Fibroblast of lung (primary cell): ENCODE results near the gene LDLRAD4. TPM values are rescaled to one million over a fixed set of nuclear protein-coding genes. Genes with fewer than 3 reads are reported as not detected.

ENCODE experiments used
- DNase-seq, 2 donors: peaks; one replicate each; pipeline versions ENCODE4 v3.0.0 to v3.0.0-alpha.2; 2010; ENCODE audit warnings: low read depth in 2 of 2
- H2AFZ ChIP-seq: 2 replicates; pipeline ENCODE4 v1.5.1; 2012; ENCODE audit warnings: low read length, control low read depth, inconsistent platforms
- H3K27ac ChIP-seq: 2 replicates; pipeline ENCODE4 v1.5.1; 2011; ENCODE audit warnings: low read length, control low read depth; ENCODE audit not compliant: insufficient read depth
- H3K27me3 ChIP-seq: 2 replicates; pipeline ENCODE4 v1.5.1; 2011; ENCODE audit warnings: mild to moderate bottlenecking, low read length; ENCODE audit not compliant: control insufficient read depth, insufficient read depth
- H3K36me3 ChIP-seq: 2 replicates; pipeline ENCODE4 v1.5.1; 2011; ENCODE audit warnings: low read length; ENCODE audit not compliant: control insufficient read depth, insufficient read depth
- H3K4me1 ChIP-seq: 2 replicates; pipeline ENCODE4 v1.5.1; 2011; ENCODE audit warnings: low read length; ENCODE audit not compliant: control insufficient read depth, insufficient read depth; ENCODE audit errors: extremely low read depth
- H3K4me2 ChIP-seq: 2 replicates; pipeline ENCODE4 v1.5.1; 2011; ENCODE audit warnings: low read length, control low read depth; ENCODE audit not compliant: insufficient read depth; ENCODE audit errors: extremely low read depth
- H3K4me3 ChIP-seq, 4 experiments: fragments of 200-600 bp in 1 of 4; sonication (generic) in 1 of 4; replicated peaks in 1 of 4; 2 replicates each; pipeline ENCODE4 v1.5.1; 2011 to 2016; ENCODE audit warnings: low read length in 4 of 4, low read depth in 3 of 4, mild to moderate bottlenecking in 3 of 4, control low read depth in 2 of 4, inconsistent platforms in 1 of 4, mixed read lengths in 1 of 4; ENCODE audit not compliant: insufficient read depth in 1 of 4; ENCODE audit errors: control extremely low read depth in 1 of 4
- H3K79me2 ChIP-seq: 2 replicates; pipeline ENCODE4 v1.5.1; 2012; ENCODE audit warnings: mild to moderate bottlenecking, low read length, inconsistent platforms; ENCODE audit not compliant: control insufficient read depth, insufficient read depth
- H3K9ac ChIP-seq: 2 replicates; pipeline ENCODE4 v1.5.1; 2011; ENCODE audit warnings: mild to moderate bottlenecking, low read length, control low read depth; ENCODE audit not compliant: insufficient read depth
- H3K9me3 ChIP-seq: 2 replicates; pipeline ENCODE4 v1.5.1; 2012; ENCODE audit warnings: low read depth, low read length; ENCODE audit not compliant: control insufficient read depth, insufficient read depth
- H4K20me1 ChIP-seq: 2 replicates; pipeline ENCODE4 v1.5.1; 2011; ENCODE audit warnings: low read length; ENCODE audit not compliant: control insufficient read depth, insufficient read depth; ENCODE audit errors: extremely low read depth
- CTCF ChIP-seq, 2 donors: IDR thresholded peaks in 1 of 2; conservative IDR thresholded peaks in 1 of 2; 1 replicate in 1 of 2; 2 replicates in 1 of 2; pipeline ENCODE4 v1.5.1; 2011 to 2012; ENCODE audit warnings: low read length in 2 of 2, control low read depth in 1 of 2, inconsistent platforms in 1 of 2, low read depth in 1 of 2, mild to moderate bottlenecking in 1 of 2
- EZH2 ChIP-seq: IDR thresholded peaks from 2 replicates; pipeline ENCODE4 v1.5.1; 2012; ENCODE audit warnings: low read length, control low read depth, mild to moderate bottlenecking; ENCODE audit errors: missing control alignments
- polyA plus RNA-seq, 2 donors: library from polyadenylated mRNA; depleted of rRNA in 1 of 2; stranded (reverse) in 1 of 2; unstranded in 1 of 2; fragments of >200 nt; gene quantifications; 2 replicates each; pipeline ENCODE4 v1.2.1, GENCODE V29; 2011 to 2012; ENCODE audit warnings: missing spikeins in 1 of 2
- total RNA-seq: library from RNA; depleted of rRNA; stranded (reverse); fragments of >200 nt; gene quantifications from 2 replicates; pipeline ENCODE4 v1.2.1, GENCODE V29; 2014

The LDLRAD4 gene
- total and polyA plus RNA-seq, 2 donors (not counting 1 experiment from before 2014, with no cell fraction given) = not detected

GRCh38 chr18:13229001-13229671 is 10.6 kb downstream of the LDLRAD4 start:
- H3K27me3 ChIP-seq = no peaks in the 10 kb centered on the region
- DNase-seq = no peak
- no peaks in the 10 kb centered on the region for H4K20me1 ChIP-seq
- H2AFZ ChIP-seq = no peak overlapping the region
- no peaks in the 10 kb centered on the region for H3K4me1 ChIP-seq
- H3K4me3 ChIP-seq = no peak overlapping the region
- H3K9me3 ChIP-seq = no peaks in the 10 kb centered on the region
- H3K79me2 ChIP-seq = no peaks in the 10 kb centered on the region
- H3K4me2 ChIP-seq = no peak overlapping the region
- H3K9ac ChIP-seq = no peak overlapping the region
- TF ChIP-seq CTCF (conservative IDR thresholded peaks at IDR 0.05 in 1 of 2, IDR thresholded peaks at IDR 0.05 in 1 of 2; ENCODE audit: low read depth in 1 of 2, low read length in 2 of 2) (no peak), EZH2 (no peak)
- H3K36me3 ChIP-seq = no peaks in the 10 kb centered on the region
- no peak overlapping the region for H3K27ac ChIP-seq

GRCh38 chr18:13231151-13231550 is 12.6 kb downstream of the LDLRAD4 start:
- no peaks in the 10 kb centered on the region for H4K20me1 ChIP-seq
- TF ChIP-seq EZH2 (no peak), CTCF (conservative IDR thresholded peaks at IDR 0.05 in 1 of 2, IDR thresholded peaks at IDR 0.05 in 1 of 2; ENCODE audit: low read depth in 1 of 2, low read length in 2 of 2) (no peak)
- H3K9me3 ChIP-seq = no peaks in the 10 kb centered on the region
- no peak overlapping the region for H3K9ac ChIP-seq
- no peaks in the 10 kb centered on the region for H3K27me3 ChIP-seq
- H3K4me1 ChIP-seq = no peaks in the 10 kb centered on the region
- no peak overlapping the region for H3K4me3 ChIP-seq
- H2AFZ ChIP-seq = no peak overlapping the region
- DNase-seq = no peak
- H3K27ac ChIP-seq = no peak overlapping the region
- H3K79me2 ChIP-seq = no peaks in the 10 kb centered on the region
- H3K36me3 ChIP-seq = no peaks in the 10 kb centered on the region
- H3K4me2 ChIP-seq = no peak overlapping the region

GRCh38 chr18:13232086-13232917 is 13.7 kb downstream of the LDLRAD4 start:
- no peaks in the 10 kb centered on the region for H4K20me1 ChIP-seq
- TF ChIP-seq EZH2 = no peak
- TF ChIP-seq CTCF (conservative IDR thresholded peaks at IDR 0.05 in 1 of 2, IDR thresholded peaks at IDR 0.05 in 1 of 2; ENCODE audit: low read depth in 1 of 2, low read length in 2 of 2) = no peak
- H3K4me1 ChIP-seq = no peaks in the 10 kb centered on the region
- H3K4me2 ChIP-seq = no peak overlapping the region
- H3K36me3 ChIP-seq = no peaks in the 10 kb centered on the region
- H3K27me3 ChIP-seq = no peaks in the 10 kb centered on the region
- no peak overlapping the region for H3K4me3 ChIP-seq
- H3K27ac ChIP-seq = no peak overlapping the region
- peak in 1 of 2 donors; percentile 13 for DNase-seq
- H2AFZ ChIP-seq = no peak overlapping the region
- H3K9ac ChIP-seq = no peak overlapping the region
- no peaks in the 10 kb centered on the region for H3K9me3 ChIP-seq
- no peaks in the 10 kb centered on the region for H3K79me2 ChIP-seq
